GM21526 (cell line): ENCODE results near the gene C17orf114.

Source experiments
- ATAC-seq: cut with Tn5 transposase; IDR thresholded peaks from one replicate; pipeline ENCODE4 v1.9.1; 2021; ENCODE audit warnings: moderate library complexity; ENCODE audit not compliant: unreplicated experiment, low FRiP score

The C17orf114 gene

GRCh38 chr17:4788807-4789700, 13.1 kb downstream of the C17orf114 start, which contains the start of gene GLTPD2:
TSS of gene GLTPD2 (plus strand) at chr17:4788964. CDS start at chr17:4789012, 48 bp downstream.
- ATAC-seq: no peak

GRCh38 chr17:4788159-4788806, 13.8 kb downstream of the C17orf114 start:
- no peak for ATAC-seq

GRCh38 chr17:4786516-4786915, 15.6 kb downstream of the C17orf114 start:
- ATAC-seq: no peak

- ATAC-seq: no peak
These were observed 16.0 kb downstream of the C17orf114 start, which contains the start of gene VMO1 for GRCh38 chr17:4786106-4786511. TSS of gene VMO1 (minus strand) at chr17:4786364. CDS start at chr17:4786352, 12 bp downstream.

GRCh38 chr17:4785311-4786105, 16.6 kb downstream of the C17orf114 start:
- no peak for ATAC-seq

- no peak for ATAC-seq
These were observed 19.5 kb downstream of the C17orf114 start for GRCh38 chr17:4782652-4783051.

- no peak for ATAC-seq
These were observed 21.7 kb downstream of the C17orf114 start for GRCh38 chr17:4780325-4780955.

- ATAC-seq: no peak
These were observed 24.0 kb downstream of the C17orf114 start for GRCh38 chr17:4777969-4778760.

GRCh38 chr17:4772235-4772613, 29.9 kb downstream of the C17orf114 start:
- no peak for ATAC-seq

- no peak for ATAC-seq
These were observed 30.5 kb downstream of the C17orf114 start, which contains the start of gene TM4SF5 for GRCh38 chr17:4771519-4772234. TSS of gene TM4SF5 (plus strand) at chr17:4771886. CDS start at chr17:4771923, 37 bp downstream.

GRCh38 chr17:4769628-4770027, 32.5 kb downstream of the C17orf114 start:
- no peak for ATAC-seq

GRCh38 chr17:4768298-4768697, 33.8 kb downstream of the C17orf114 start:
- ATAC-seq: no peak

- ATAC-seq: no peak
These were observed 35.4 kb downstream of the C17orf114 start for GRCh38 chr17:4766723-4767122.

- no peak for ATAC-seq
These were observed 35.9 kb downstream of the C17orf114 start for GRCh38 chr17:4766201-4766600.

- ATAC-seq: no peak
These were observed 37.5 kb downstream of the C17orf114 start for GRCh38 chr17:4764595-4764994.

GRCh38 chr17:4759776-4760236, 42.3 kb downstream of the C17orf114 start:
- ATAC-seq: no peak

- no peak for ATAC-seq
These were observed 48.7 kb downstream of the C17orf114 start for GRCh38 chr17:4753392-4753791.

GRCh38 chr17:4751932-4752331, 50.2 kb downstream of the C17orf114 start:
- no peak for ATAC-seq
